T-helper 2 cell treated with Interferon-gamma antibody and Interleukin-4, amounts not matched to agents 5 μg/mL and 100 μg/mL, for 36 hours (primary cell): ENCODE data around the gene PHLDA3.

ENCODE experiments used
- DNase-seq: peaks from one replicate; pipeline ENCODE4 v3.0.0; 2021; ENCODE audit warnings: low spot score
- H3K27ac Mint-ChIP-seq: one replicate; pipeline ENCODE4 v1.8.0; 2021; ENCODE audit warnings: mild to moderate bottlenecking, mixed read lengths
- H3K27me3 Mint-ChIP-seq: one replicate; pipeline ENCODE4 v1.8.0; 2021; ENCODE audit warnings: low read depth, mixed read lengths
- H3K36me3 Mint-ChIP-seq: one replicate; pipeline ENCODE4 v1.8.0; 2021; ENCODE audit warnings: low read depth, mixed read lengths
- H3K4me1 Mint-ChIP-seq: one replicate; pipeline ENCODE4 v1.8.0; 2021; ENCODE audit warnings: low read depth, mixed read lengths
- H3K4me3 Mint-ChIP-seq: one replicate; pipeline ENCODE4 v1.8.0; 2022; ENCODE audit warnings: mild to moderate bottlenecking, moderate library complexity, mixed read lengths
- H3K9me3 Mint-ChIP-seq: one replicate; pipeline ENCODE4 v1.8.0; 2021; ENCODE audit warnings: mixed read lengths

Gene PHLDA3

GRCh38 chr1:201429736-201430501 lies 39.1 kb downstream of the PHLDA3 start:
- Mint-ChIP-seq H3K4me1 (no peaks in the 10 kb centered on the region), H3K4me3 (no peak overlapping the region), H3K27ac (no peak overlapping the region), H3K9me3 (no peaks in the 10 kb centered on the region), H3K27me3 (no peaks in the 10 kb centered on the region), H3K36me3 (no peaks in the 10 kb centered on the region)
- no peak for DNase-seq

GRCh38 chr1:201427963-201428362 lies 41.0 kb downstream of the PHLDA3 start:
- no peaks in the 10 kb centered on the region for H3K9me3 Mint-ChIP-seq
- H3K27me3 Mint-ChIP-seq: no peaks in the 10 kb centered on the region
- no peaks in the 10 kb centered on the region for H3K4me1 Mint-ChIP-seq
- DNase-seq: no peak
- H3K27ac Mint-ChIP-seq: no peak overlapping the region
- H3K36me3 Mint-ChIP-seq: no peaks in the 10 kb centered on the region
- H3K4me3 Mint-ChIP-seq: no peak overlapping the region

GRCh38 chr1:201426479-201427310 lies 42.3 kb downstream of the PHLDA3 start:
- H3K27ac Mint-ChIP-seq: no peak overlapping the region
- H3K36me3 Mint-ChIP-seq: no peaks in the 10 kb centered on the region
- H3K4me1 Mint-ChIP-seq: no peaks in the 10 kb centered on the region
- H3K27me3 Mint-ChIP-seq: no peaks in the 10 kb centered on the region
- no peak for DNase-seq
- no peaks in the 10 kb centered on the region for H3K9me3 Mint-ChIP-seq
- no peak overlapping the region for H3K4me3 Mint-ChIP-seq

- Mint-ChIP-seq H3K4me1 (no peaks in the 10 kb centered on the region), H3K9me3 (no peaks in the 10 kb centered on the region), H3K36me3 (no peaks in the 10 kb centered on the region), H3K4me3 (no peak overlapping the region), H3K27me3 (peaks cover under 1% of the 10 kb centered on the region), H3K27ac (no peak overlapping the region)
- DNase-seq: no peak
These were observed 44.8 kb downstream of the PHLDA3 start for GRCh38 chr1:201424146-201424545.

- Mint-ChIP-seq H3K27me3 (peaks cover 2% of the 10 kb centered on the region), H3K27ac (no peak overlapping the region), H3K4me3 (no peak overlapping the region), H3K4me1 (no peaks in the 10 kb centered on the region), H3K36me3 (no peaks in the 10 kb centered on the region), H3K9me3 (no peaks in the 10 kb centered on the region)
- DNase-seq: no peak
These were observed 45.3 kb downstream of the PHLDA3 start for GRCh38 chr1:201423655-201424054.

GRCh38 chr1:201422436-201423030 lies 46.5 kb downstream of the PHLDA3 start:
- Mint-ChIP-seq H3K4me3 (no peak overlapping the region), H3K9me3 (no peaks in the 10 kb centered on the region), H3K27ac (no peak overlapping the region), H3K27me3 (peaks cover 2% of the 10 kb centered on the region), H3K36me3 (no peaks in the 10 kb centered on the region), H3K4me1 (no peaks in the 10 kb centered on the region)
- DNase-seq: no peak

GRCh38 chr1:201422026-201422425 lies 47.0 kb downstream of the PHLDA3 start:
- H3K27me3 Mint-ChIP-seq: peaks cover 4% of the 10 kb centered on the region
- H3K4me1 Mint-ChIP-seq: no peaks in the 10 kb centered on the region
- no peak overlapping the region for H3K4me3 Mint-ChIP-seq
- no peak for DNase-seq
- no peak overlapping the region for H3K27ac Mint-ChIP-seq
- H3K9me3 Mint-ChIP-seq: no peaks in the 10 kb centered on the region
- H3K36me3 Mint-ChIP-seq: no peaks in the 10 kb centered on the region

- Mint-ChIP-seq H3K36me3 (no peaks in the 10 kb centered on the region), H3K27me3 (peaks cover 5% of the 10 kb centered on the region), H3K4me1 (no peaks in the 10 kb centered on the region), H3K9me3 (no peaks in the 10 kb centered on the region), H3K4me3 (no peak overlapping the region), H3K27ac (no peak overlapping the region)
- DNase-seq: no peak
These were observed 47.9 kb downstream of the PHLDA3 start for GRCh38 chr1:201421041-201421440.

- no peak for DNase-seq
- Mint-ChIP-seq H3K36me3 (no peaks in the 10 kb centered on the region), H3K27ac (no peak overlapping the region), H3K4me3 (no peak overlapping the region), H3K27me3 (peaks cover 5% of the 10 kb centered on the region), H3K4me1 (no peaks in the 10 kb centered on the region), H3K9me3 (no peaks in the 10 kb centered on the region)
These were observed 48.4 kb downstream of the PHLDA3 start for GRCh38 chr1:201420608-201421002.

GRCh38 chr1:201419746-201420607 lies 49.0 kb downstream of the PHLDA3 start:
- H3K27me3 Mint-ChIP-seq: peaks cover 5% of the 10 kb centered on the region
- H3K36me3 Mint-ChIP-seq: no peaks in the 10 kb centered on the region
- no peaks in the 10 kb centered on the region for H3K9me3 Mint-ChIP-seq
- H3K4me1 Mint-ChIP-seq: no peaks in the 10 kb centered on the region
- no peak overlapping the region for H3K27ac Mint-ChIP-seq
- H3K4me3 Mint-ChIP-seq: no peak overlapping the region
- DNase-seq: no peak

GRCh38 chr1:201419256-201419655 lies 49.7 kb downstream of the PHLDA3 start:
- H3K36me3 Mint-ChIP-seq: no peaks in the 10 kb centered on the region
- H3K4me1 Mint-ChIP-seq: no peaks in the 10 kb centered on the region
- H3K9me3 Mint-ChIP-seq: no peaks in the 10 kb centered on the region
- peaks cover 5% of the 10 kb centered on the region for H3K27me3 Mint-ChIP-seq
- H3K4me3 Mint-ChIP-seq: no peak overlapping the region
- no peak overlapping the region for H3K27ac Mint-ChIP-seq
- DNase-seq: no peak

- Mint-ChIP-seq H3K4me1 (no peaks in the 10 kb centered on the region), H3K4me3 (no peak overlapping the region), H3K36me3 (no peaks in the 10 kb centered on the region), H3K27me3 (peaks cover 5% of the 10 kb centered on the region), H3K9me3 (no peaks in the 10 kb centered on the region), H3K27ac (no peak overlapping the region)
- no peak for DNase-seq
These were observed 50.5 kb downstream of the PHLDA3 start for GRCh38 chr1:201418461-201418860.
